Activated T-helper 9 cell treated with anti-CD3 and anti-CD28 coated beads, Interleukin-2, amount 50 U/mL, for 16 hours (primary cell): ENCODE results near the gene SLC25A20.
A peak's percentile ranks its signal among the peaks of the same experiment; 100 is the strongest.
"Not testable (repeated sequence)": the region's sequence is repeated elsewhere in the genome, so short reads cannot be mapped to it uniquely, and the experiment has no call there.

ENCODE experiments used
- DNase-seq: peaks from one replicate; pipeline ENCODE4 v3.0.0-alpha.2; 2020; ENCODE audit warnings: low read depth

The SLC25A20 gene

DNA sequence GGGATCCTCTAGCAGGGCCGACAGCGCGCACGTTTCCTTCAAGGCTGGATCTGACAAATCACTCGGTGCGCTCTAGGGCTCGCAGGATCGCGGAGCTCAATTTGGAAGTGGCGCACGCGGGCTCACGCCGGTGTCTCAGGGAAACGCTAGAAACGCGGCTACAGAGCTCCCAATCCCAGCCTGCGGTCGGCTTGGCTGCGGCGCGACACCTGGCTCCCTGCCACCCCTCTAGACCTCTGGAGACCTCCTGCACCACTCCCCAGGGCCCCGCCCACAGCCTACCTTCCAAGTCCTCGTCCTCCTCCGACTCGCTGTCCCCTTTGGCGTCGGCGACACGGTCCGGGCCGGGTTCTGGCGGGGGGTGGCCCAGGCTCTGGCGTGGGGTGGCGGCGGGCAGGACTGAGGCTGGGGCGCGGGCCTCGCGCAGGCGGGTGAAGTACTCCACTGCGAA is 51.6 kb downstream of the SLC25A20 start:
- peak; percentile 28 for DNase-seq

GRCh38 chr3:48845170-48845569 is 53.5 kb downstream of the SLC25A20 start:
- no peak for DNase-seq

DNA sequence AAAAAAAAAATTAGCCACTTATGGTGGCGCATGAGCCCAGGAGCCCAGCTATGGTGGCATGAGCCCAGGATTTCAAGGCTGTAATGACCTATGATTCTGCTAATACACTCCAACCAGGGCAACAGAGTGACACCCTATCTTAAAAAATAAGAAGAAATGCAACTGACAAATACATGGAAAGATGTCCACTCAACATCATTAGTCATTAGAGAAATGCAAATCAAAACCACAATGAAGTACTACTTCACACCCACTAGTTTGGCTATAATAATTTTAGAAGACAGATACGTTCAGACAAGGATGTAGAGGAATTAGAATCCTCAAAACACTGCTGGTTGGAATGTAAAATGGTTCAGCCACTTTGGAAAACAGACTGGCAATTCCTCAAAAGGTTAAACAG is 61.5 kb downstream of the SLC25A20 start:
- DNase-seq, result no peak

DNA sequence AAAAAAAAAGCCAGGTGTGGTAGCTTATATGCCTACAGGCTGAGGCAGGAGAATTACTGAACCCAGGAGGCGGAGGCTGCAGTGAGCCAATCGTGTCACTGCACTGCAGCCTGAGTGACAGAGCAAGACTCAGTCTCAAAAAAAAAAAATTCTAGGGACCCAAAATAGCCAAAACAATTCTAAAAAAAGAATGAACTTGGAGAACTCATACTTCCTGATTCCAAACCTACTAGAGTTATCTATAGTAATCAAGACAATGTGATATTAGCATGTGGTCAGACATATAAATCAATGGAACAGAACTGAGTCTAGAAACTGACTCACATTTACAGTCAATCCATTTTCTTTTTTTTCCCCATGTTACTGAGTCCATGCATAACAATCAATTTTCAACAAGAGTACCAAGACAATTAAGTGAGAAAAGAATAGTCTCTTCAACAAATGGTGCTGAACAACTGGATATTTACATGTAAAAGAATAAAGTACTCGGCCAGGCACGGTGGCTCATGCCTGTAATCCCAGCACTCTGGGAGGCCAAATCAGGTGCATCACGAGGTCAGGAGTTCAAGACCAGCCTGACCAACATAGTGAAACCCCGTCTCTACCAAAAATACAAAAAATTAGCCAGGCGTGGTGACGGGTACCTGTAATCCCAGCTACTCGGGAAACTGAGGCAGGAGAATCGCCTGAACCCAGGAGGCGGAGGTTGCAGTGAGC is 62.9 kb downstream of the SLC25A20 start:
- no peak for DNase-seq

GRCh38 chr3:48832684-48833083 is 66.0 kb downstream of the SLC25A20 start:
- DNase-seq, result no peak

- DNase-seq, result no peak
These were observed 68.0 kb downstream of the SLC25A20 start for GRCh38 chr3:48830715-48831114.

DNA sequence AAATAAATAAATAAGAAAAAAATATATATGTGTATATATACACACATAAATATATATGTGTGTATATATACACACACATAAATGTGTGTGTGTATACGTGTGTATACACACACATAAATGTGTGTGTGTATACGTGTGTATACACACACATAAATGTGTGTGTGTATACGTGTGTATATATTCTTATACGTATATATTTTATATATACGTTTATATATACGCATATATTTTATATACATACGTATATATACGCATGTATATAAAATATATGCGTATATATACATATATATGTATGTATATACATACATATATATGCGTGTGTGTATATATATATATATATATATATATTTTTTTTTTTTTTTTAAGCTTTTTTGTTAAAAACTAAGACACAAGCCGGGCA is 69.2 kb downstream of the SLC25A20 start:
- DNase-seq, result not testable (repeated sequence)

DNA sequence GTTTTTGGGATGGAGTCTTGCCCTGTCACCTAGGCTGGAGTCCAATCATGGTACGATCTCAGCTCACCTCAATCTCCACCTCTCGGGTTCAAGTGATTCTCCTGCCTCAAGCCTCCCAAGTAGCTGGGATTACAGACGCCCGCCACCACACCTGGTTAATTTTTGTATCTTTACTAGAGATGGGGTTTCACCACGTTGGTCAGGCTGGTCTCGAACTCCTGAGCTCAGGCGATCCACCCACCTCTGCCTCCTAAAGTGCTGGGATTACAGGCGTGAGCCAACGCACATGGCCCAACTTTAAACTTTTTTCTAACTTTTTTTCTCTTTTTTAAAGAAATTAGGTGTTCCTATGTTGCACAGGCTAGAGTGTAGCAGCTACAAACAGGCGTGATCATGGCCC is 70.8 kb downstream of the SLC25A20 start:
- not testable (repeated sequence) for DNase-seq

GRCh38 chr3:48826451-48826850 is 72.2 kb downstream of the SLC25A20 start:
- DNase-seq, result no peak

DNA sequence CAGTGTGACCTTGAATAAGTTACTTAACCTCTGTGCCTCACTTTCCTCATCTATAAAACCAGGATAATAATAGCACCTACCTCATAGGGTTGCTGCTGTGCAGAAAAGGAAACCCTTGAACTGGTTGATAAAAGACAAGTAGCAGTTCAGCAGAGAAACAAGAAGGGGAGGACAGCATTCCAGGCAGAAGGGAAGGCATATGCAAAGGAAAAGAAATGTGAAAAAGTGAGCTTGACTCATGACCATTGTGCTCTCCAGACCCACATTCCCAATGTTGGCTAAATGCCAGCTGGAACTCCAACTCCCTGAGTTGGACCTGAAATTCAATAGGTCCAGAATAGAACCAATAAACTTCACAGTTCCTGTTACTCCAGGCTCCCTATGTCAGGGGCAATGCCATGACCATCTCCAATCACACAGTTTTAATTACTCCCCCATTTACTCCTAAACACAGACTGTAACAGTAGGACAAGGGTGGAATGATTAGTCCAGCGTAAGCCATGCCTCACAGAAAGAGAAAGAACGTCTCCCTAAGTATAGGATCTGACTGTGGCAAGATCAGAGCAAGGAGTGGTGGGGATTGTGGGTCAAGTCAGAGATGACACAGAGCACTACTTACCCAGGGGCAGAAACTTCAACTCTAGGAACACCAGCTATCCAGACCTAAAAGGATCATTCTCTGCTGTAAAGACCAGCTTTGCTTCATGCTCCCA is 77.9 kb downstream of the SLC25A20 start:
- DNase-seq, result no peak

DNA sequence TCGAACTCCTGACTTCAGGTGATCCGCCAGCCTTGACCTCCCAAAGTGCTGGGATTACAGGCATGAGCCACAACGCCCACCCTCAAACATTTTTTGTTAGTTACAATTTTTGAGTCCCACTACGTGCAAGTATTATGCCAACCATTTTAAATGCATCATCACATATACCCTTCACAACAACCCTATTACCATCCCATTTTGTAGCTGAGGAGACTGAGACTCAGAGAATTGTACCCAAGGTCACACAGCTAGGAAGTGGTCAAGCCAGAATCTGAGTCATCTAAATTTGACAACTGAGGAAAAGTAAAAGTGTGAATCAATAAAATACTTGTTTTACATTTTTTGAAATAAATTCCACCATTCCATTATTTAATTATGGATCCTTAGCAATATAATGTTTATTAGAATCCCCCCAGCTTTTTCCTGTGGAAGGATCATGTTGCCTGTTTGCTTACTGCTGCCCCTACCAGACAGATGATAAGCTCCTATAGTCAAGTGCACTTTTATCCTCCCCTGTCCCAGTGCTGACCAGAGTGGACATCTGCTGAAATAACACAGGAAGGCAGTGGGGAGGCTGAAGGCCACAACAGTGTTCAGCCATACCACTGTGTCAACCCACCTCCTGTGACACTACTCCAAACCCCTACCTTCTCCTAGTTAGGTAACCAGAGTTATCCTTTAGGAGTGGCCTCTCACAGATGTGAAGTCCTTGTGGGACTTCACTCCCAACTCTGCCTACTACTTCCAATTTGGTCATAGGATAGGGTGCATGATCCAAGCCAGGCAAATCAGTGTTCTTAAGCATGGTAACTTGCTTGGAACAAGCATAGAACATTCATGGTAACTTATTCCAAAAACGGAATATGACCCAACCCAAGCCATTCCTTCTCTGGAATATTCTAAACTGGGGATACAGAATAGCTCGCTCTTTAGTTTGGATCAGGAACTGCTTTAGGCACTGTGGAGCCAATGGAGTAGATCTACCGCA is 79.2 kb downstream of the SLC25A20 start:
- DNase-seq, result no peak

GRCh38 chr3:48811524-48811923 is 87.2 kb downstream of the SLC25A20 start:
- no peak for DNase-seq
